Measurements from ENCODE around the gene SMOC2. TPM values are rescaled to one million over a fixed set of nuclear protein-coding genes. Genes with fewer than 3 reads are reported as not detected.

Gene SMOC2
- total and polyA plus RNA-seq, 2 of the 13 experiments (the other 11 are each of a cell fraction or from before 2014, with no cell fraction given): not detected

GRCh38 chr6:168442646-168443045, 1.7 kb downstream of the SMOC2 start:
- Histone ChIP-seq H3K27ac (ENCODE audit: extremely low read length, insufficient read depth, low read length) (no peak overlapping the region), H3K9ac (ENCODE audit: insufficient read depth, low read depth, low read length) (no peak overlapping the region), H4K20me1 (ENCODE audit: insufficient read depth, low read length) (no peaks in the 10 kb centered on the region), H2AFZ (ENCODE audit: low read length) (no peak overlapping the region), H3K4me3 (replicated peaks in 1 of 3; ENCODE audit: insufficient read depth in 1 of 3, low read depth in 2 of 3, low read length in 3 of 3) (no peak overlapping the region), H3K9me3 (ENCODE audit: low read length) (no peaks in the 10 kb centered on the region), H3K79me2 (ENCODE audit: insufficient read depth, low read length) (no peaks in the 10 kb centered on the region), H3K36me3 (replicated peaks in 1 of 2; ENCODE audit: control insufficient read depth in 1 of 2, insufficient read depth in 2 of 2, low read length in 2 of 2) (no peaks in the 10 kb centered on the region), H3K4me1 (ENCODE audit: insufficient read depth, low read length) (no peaks in the 10 kb centered on the region), H3K4me2 (ENCODE audit: low read depth, low read length) (no peak overlapping the region), H3K27me3 (ENCODE audit: control insufficient read depth in 1 of 2, insufficient read depth in 2 of 2, low read length in 2 of 2) (peaks cover 6 to 79% of the 10 kb centered on the region in 2 experiments)
- BruUV-seq (replicated peaks): no TSS peak
- CTCF ChIA-PET (ENCODE audit: low intra/inter-chr PET ratio, low total read pairs): no interaction called here
- TF ChIP-seq, protein P1, sequence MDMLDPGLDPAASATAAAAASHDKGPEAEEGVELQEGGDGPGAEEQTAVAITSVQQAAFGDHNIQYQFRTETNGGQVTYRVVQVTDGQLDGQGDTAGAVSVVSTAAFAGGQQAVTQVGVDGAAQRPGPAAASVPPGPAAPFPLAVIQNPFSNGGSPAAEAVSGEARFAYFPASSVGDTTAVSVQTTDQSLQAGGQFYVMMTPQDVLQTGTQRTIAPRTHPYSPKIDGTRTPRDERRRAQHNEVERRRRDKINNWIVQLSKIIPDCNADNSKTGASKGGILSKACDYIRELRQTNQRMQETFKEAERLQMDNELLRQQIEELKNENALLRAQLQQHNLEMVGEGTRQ (IDR thresholded peaks at IDR 0.05; ENCODE audit: low read depth, low read length): no peak
- TF ChIP-seq, protein P1 (CRISPR knock-in tag; IDR thresholded peaks at IDR 0.05; ENCODE audit: borderline replicate concordance): no peak
- TF ChIP-seq, protein P2, sequence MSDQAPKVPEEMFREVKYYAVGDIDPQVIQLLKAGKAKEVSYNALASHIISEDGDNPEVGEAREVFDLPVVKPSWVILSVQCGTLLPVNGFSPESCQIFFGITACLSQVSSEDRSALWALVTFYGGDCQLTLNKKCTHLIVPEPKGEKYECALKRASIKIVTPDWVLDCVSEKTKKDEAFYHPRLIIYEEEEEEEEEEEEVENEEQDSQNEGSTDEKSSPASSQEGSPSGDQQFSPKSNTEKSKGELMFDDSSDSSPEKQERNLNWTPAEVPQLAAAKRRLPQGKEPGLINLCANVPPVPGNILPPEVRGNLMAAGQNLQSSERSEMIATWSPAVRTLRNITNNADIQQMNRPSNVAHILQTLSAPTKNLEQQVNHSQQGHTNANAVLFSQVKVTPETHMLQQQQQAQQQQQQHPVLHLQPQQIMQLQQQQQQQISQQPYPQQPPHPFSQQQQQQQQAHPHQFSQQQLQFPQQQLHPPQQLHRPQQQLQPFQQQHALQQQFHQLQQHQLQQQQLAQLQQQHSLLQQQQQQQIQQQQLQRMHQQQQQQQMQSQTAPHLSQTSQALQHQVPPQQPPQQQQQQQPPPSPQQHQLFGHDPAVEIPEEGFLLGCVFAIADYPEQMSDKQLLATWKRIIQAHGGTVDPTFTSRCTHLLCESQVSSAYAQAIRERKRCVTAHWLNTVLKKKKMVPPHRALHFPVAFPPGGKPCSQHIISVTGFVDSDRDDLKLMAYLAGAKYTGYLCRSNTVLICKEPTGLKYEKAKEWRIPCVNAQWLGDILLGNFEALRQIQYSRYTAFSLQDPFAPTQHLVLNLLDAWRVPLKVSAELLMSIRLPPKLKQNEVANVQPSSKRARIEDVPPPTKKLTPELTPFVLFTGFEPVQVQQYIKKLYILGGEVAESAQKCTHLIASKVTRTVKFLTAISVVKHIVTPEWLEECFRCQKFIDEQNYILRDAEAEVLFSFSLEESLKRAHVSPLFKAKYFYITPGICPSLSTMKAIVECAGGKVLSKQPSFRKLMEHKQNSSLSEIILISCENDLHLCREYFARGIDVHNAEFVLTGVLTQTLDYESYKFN (CRISPR knock-in tag; conservative IDR thresholded peaks at IDR 0.05): no peak
- TF ChIP-seq, protein P3, sequence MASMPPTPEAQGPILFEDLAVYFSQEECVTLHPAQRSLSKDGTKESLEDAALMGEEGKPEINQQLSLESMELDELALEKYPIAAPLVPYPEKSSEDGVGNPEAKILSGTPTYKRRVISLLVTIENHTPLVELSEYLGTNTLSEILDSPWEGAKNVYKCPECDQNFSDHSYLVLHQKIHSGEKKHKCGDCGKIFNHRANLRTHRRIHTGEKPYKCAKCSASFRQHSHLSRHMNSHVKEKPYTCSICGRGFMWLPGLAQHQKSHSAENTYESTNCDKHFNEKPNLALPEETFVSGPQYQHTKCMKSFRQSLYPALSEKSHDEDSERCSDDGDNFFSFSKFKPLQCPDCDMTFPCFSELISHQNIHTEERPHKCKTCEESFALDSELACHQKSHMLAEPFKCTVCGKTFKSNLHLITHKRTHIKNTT (CRISPR knock-in tag; IDR thresholded peaks at IDR 0.05): no peak
- TF ChIP-seq PCBP2 (optimal IDR thresholded peaks at IDR 0.05; ENCODE audit: low read depth, low read length, poor library complexity, severe bottlenecking) (no peak), HMGXB3 (CRISPR knock-in tag; IDR thresholded peaks at IDR 0.05; ENCODE audit: borderline replicate concordance) (no peak), PAWR (CRISPR knock-in tag; IDR thresholded peaks at IDR 0.05; ENCODE audit: borderline replicate concordance) (no peak), GPN1 (CRISPR knock-in tag; IDR thresholded peaks at IDR 0.05; ENCODE audit: borderline replicate concordance) (no peak), NFKBIZ (CRISPR knock-in tag; IDR thresholded peaks at IDR 0.05) (no peak), POGZ (CRISPR knock-in tag; IDR thresholded peaks at IDR 0.05) (no peak)
- TF ChIP-seq, protein P4, sequence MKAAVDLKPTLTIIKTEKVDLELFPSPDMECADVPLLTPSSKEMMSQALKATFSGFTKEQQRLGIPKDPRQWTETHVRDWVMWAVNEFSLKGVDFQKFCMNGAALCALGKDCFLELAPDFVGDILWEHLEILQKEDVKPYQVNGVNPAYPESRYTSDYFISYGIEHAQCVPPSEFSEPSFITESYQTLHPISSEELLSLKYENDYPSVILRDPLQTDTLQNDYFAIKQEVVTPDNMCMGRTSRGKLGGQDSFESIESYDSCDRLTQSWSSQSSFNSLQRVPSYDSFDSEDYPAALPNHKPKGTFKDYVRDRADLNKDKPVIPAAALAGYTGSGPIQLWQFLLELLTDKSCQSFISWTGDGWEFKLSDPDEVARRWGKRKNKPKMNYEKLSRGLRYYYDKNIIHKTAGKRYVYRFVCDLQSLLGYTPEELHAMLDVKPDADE (CRISPR knock-in tag; IDR thresholded peaks at IDR 0.05): no peak
- 2% methylated on average over 5 of the region's 5 CpGs for WGBS (ENCODE audit: low lambda C conversion rate)
- POLR2A ChIA-PET: no interaction called here
- in situ Hi-C loops (cut with HindIII; ENCODE audit: extremely low pct_ligation_motif_present, low pct_unique_long_range_greater_than_20kb) (no loop called here), intact Hi-C loops (cut with micrococcal nuclease; ENCODE audit: unreplicated experiment) (no loop called here)
- DNase-seq (ENCODE audit: low spot score): no peak
- ATAC-seq: no peak
- FAIRE-seq: no peak

All from HepG2 (cell line).